GM18502 (cell line): Measurements from ENCODE around the gene ADRM1.

Experiments
- ATAC-seq: cut with Tn5 transposase; IDR thresholded peaks from one replicate; pipeline ENCODE4 v1.9.1; 2021; ENCODE audit warnings: mild to moderate bottlenecking; ENCODE audit not compliant: unreplicated experiment, poor library complexity

The ADRM1 gene

DNA sequence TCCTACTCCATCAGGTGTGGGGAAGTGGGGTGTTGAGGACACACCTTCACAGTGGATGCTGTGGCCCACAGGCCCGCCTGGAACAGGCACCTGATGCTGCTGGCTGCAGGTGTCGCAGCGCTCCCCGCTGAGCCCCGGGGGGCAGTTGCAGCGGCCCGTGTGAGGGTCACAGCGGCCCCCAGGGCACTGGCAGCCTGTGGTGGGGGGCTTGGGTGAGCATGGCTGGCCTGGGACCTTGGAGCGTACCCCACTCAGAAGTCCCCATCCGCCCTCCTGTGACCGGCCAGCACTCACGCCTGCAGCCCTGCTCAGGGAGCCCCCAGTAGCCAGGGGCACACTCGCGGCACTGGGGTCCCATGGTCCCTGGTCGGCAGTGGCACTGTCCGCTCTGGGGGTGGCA is 19.2 kb downstream of the ADRM1 start:
- ATAC-seq = no peak

DNA sequence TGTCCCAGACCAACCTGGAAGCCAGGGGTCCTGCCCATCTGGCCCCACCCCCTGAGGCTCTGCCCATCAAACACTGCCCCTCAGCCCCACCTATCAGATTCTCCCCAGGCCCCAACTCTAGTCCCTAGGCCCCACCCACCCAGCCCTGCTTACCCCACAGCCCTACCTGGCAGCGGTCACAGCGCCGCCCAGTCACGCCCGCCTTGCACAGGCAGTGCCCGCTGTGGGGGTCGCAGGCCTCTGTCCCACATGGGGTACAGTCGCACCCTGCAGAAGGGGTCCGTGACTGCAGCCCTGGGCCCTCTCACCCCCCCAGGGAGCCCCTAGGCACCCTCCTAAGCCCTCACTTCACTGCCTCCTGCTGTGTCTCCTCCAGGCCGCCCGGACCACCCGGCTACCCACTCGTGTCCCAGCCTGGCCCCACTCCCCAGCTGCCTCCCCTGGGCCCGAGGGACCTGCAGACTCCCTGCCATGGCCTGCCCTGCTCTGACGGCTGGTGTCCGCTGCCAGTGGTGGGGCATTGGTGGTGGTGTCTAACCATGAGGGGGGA is 19.8 kb downstream of the ADRM1 start:
- no peak for ATAC-seq

DNA sequence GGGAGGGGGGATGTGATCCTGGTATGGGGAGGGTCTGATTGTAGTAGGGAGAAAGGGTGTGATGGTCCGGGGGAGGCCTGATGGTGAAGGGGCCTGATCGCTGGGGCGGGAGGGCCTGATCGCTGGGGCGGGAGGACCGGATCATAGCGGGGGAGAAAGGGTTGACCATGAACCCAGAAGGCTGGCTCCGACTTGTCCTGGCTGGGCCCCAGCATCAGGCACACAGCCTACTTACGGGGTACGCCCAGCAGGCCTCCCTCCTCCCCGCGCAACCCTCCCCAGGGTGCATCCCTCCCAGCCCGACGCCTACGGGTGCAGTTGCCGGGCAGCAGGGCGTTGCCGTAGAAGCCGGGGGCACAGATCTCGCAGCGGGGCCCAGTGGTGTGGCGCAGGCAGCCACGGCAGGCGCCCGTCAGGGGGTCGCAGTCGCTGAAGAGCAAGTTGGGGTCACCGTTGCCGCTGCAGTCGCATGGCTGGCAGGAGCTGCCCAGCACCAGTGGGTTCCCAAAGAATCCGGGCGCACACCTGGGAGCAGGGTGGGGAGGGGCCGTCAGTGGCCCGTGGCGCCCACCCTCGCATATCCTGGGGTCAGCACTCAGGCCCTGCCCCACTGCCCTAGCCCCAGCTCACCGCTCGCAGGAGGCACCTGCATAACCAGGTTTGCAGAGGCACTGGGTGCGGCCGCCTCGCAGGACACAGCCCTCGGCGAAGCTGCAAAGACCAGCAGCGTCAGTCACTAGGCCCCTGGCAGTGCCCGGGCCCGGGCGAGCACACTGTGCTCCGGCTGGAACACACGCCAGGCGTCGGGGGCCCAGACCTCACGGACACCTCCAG is 20.6 kb downstream of the ADRM1 start:
- no peak for ATAC-seq

DNA sequence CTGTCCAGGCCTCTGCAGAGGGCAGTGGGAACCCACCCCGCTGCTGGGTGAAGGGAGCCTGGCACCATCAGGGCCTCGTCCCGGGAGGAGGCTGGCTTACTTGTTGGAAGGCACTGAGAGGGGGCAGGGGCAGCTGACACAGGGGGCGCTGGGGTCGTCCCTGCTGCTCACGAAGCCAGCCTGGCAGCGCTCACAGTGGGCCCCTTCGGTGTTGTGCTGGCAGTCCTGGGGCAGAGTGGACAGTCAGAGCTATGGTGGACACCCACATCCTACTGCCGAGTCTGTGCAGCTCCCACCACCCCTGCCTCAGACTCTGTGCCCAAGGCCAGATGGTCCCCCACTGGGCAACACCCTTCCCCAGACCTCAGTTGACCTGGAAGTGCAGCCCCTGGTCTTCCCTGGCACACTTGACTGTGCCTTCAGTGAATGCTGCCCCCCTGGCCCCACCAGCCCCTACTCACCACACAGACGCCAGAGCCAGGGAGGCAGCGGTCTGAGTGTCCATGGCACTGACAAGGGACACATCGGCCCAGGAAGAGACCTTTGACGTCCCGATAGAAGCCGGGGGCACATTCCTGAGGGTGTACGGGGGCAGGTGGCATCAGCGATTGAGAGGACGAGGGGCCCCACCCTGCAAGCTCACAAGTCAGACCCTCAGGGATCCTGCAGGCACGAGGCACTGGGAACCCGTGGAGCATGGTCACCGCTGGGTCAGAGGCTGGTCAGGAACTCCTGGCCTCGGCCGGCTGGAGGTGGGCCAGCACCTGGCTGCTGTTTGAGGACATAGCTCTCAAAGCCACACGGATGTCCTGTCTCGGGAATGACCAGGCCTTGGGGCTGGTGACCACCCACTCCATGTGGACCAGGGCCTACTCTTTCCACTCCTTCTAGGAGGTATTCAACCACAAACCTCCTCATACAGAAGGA is 21.4 kb downstream of the ADRM1 start:
- ATAC-seq = no peak

DNA sequence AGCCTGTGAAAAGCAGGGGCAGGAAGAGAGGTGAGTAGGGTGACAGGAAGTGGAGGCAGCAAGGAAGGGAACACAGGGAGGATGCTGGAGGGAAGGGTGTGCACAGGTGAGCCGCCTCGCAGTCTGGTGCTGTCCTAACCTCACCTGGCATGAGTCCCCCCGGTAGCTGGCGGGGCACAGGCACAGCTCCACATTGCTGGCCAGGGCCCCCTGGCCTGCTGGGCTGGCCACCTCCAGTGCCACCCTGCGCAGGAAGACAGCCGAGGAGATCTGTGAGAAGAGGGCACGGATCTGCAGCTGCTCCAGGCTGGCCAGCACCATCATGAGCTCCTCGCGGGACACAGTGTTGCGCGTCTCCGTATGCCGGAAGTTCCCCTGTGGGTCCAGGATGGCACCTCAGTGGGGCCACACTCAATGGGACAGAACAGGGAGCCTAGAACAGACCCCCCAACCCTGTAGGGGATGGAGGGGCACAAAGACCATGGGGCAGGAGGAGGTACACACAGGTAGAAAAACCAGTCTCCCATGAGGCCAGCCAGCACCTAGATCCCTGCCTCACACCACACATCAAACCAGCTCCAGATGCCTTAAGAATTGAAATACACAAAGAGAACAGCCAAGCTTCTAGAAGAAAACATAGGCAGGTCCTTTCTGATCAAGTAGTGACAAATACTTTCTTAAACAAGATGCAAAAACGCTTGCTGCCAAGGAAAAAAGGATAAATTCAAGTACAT is 22.5 kb downstream of the ADRM1 start:
- no peak for ATAC-seq

DNA sequence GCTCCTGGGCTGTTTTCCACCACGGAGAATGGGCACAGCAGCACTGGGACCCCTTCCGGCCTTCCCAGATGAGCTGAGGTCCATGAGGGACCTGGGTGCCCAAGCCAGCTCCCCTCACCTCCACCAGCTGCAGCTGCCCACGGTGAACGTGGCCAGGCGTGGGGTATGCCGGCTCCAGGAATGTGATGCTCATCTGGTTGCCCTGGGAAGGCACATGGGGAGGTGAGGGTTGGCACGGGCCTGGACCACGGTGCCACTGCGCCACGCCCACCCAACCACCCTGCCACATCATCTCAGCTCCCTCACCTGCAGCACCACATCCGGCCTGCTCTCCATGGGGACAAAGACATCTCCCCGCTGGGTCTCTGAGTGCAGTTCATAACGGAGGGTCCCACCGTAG is 23.8 kb downstream of the ADRM1 start:
- no peak for ATAC-seq

DNA sequence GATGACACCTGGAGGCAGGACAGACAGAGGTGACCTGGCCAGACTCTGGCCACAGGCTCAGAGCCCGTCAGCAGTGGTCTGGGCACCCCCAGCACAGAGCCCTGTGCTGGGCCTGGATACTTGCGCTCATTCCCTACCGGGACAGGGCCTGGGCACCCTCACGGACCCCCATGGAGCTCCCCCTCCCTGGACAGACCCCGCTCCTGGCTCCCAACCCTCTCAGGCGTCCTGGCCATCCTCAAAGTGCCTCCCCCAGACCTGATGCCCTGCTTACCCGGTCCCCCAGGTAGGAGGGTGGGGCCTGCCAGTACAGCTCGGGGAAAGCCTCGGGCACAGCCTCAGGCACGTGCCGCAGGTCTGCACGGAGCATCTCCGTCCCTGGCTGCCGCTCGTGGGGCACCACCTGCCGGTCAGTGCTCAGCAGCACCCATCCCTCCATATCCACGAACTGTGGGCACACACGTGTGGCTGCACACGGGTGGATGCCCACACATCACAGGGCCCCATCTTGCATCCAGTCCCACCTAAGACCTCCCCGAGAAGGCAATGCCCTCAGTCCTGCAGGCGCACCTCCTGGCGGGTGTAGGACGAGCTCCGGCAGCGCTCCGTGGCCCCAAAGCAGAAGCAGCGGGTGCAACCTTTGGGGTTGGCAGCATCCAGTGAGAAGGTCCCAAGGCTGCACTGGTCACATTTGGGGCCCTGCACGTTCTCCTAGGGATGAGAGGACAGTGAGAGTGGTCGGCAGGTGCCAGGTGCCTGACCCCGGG is 24.3 kb downstream of the ADRM1 start:
- no peak for ATAC-seq

DNA sequence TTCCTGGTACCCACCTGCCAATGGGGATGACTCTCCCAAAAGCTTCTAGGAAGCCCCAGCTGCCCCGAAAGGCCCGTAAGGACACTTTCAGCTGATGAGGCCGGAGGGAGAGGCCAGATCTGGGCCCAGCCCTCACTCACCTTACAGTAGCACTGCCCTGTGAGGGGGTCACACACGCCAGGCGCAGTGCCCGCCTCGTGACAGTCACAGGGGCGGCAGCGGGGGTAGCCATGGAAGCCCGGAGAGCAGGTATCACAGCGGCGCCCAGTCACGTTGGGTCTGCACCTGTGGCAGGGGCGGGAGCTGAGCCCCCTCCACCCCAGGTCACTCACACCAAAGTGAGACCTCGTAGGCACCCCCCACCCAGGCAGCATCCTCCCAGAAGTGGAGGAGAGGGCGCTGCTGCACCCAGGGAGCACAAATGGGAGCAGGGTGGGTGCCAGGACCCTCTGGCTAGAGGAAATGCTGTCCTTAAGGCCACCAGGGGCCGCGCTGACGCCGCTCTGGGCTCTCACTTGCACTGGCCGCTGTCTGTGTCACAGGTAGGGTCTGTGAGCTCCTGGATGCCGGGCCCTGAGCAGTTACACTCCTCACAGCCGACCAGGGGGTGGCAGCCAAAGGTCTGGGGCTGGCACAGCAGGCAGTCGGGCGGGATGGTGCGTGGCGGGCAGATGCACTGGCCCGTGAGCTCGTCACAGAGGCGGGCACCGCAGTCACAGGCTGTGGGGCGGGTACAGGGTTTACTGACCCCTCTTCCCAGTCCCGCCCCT is 25.1 kb downstream of the ADRM1 start:
- no peak for ATAC-seq

DNA sequence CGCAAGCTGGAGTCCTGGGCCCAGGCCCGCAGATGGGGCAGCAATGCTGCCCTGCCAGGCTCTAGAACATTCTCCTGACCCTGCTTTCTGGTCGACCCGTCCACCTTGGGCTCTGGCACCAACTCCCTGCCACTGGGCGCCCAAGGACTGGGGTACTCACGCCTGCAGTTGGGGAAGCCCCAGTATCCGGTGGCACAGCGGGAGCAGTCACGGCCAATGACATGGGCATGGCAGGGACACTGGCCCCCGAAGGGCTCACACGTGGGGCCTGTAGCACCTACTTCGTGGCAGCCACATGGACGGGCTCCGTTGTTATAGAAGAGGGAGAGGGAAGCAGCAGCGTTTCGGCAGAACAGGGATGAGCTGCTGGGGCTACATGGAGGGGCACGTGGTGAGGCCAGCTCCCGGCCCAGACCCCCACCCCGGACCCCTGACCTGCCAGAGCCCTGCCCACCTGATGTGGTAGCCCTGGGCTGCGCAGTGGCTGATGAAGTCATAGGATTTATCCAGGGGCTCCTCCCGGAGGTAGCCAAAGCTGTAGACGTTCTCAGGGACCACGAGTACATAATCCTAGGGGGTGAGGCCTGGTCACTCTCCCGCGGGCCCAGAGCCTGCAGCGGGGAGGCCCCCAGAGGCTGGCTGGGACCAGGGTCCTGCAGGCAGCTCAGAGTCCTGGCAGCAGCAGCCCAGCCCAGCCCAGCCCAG is 26.0 kb downstream of the ADRM1 start:
- no peak for ATAC-seq

DNA sequence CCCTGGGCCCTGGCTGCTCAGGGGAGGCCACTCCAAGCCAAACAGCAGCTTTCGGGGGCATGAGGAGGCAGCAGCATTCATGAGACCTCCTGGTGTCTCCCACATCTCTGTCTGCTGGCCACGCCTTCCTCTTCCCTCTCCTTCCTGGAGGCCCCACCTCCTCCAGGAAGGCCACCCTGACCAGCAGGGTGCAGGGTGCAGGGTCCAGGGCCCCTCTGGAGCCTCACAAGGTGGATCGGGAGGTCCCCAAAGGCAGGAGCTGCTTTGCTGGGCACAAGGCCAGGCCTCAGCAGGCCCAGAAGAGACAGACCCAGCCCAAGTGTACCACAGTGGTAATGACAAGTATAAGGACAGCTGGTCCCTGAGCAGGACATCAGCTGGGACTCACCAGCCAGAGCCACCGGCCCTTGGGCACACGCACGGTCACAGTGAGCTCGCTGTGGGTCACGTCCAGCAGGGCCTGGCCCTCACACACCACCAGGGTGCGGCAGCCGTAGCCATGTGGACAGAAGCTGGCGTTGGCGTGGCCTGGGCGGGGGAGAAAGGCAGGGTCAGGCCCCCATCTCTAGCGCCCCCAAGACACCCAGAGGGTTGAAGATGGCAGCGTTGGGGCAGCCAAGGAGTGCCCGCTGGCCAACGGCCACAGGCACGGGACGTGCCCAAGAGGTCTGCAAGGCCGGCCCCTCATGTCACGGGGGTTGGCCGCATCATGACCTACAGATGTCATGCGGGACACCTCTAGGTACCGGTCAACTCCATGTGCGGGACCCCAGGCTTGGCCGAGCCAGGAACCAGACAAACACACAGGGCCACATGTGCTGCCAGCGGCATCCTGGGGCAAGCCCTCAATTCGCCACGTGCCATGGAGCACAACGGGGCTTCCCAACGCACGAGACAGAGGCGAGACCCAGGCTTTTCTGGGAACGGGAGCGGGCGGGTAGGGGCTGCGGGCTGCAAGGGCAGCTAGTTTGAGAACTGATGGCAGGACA is 26.9 kb downstream of the ADRM1 start:
- ATAC-seq = no peak

DNA sequence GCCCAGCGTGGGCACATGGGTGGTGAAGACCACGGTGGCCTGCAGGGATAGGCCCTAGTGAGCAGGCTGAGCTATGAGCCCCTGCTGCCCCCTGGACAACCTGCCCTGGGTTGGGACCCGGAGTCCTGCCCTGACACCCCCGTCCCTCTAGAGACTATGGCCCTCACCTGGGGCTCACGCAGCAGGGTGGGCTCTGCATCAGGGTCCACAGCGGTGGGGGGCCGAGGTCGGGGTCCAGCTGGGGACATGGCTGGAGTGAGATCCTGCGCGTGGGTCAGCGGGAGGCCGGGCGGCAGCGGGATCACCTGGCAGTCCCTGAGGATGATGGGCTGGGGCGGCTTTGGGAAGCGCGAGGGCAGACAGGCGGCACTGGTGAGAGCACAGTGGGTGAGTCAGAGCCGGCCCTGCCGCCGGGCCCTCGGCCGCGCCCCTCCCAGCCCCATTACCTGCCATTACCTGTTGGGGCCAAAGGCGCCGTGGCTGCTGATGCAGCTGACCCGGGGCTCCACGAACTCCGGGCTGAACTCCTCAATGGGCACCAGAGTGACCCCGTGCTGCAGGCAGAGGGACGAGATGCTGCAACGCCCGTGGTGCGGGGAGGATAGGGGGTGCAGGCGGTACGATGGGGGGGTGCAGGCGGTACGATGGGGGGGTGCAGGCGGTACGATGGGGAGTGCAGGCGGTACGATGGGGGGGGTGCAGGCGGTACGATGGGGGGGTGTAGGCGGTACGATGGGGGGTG is 27.9 kb downstream of the ADRM1 start:
- no peak for ATAC-seq

DNA sequence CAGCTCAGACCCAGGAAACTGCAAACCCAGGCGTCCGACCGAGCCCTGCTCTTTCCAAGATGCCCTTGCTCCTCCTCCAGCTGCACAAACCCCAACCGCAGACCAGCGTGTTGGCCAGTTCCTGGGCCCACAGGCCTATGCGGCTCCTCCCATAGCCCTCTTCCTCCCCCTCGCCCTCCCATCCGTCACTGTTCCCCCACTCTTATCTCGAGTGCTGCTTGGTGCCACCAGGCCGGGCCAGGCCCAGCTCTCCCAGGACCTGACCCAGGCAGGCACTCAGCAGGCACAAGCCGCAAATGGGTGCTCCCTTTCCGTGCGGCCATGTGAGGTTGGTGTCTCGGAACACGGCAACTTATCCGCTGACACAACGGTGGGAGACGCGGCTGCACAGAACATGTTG is 28.6 kb downstream of the ADRM1 start:
- no peak for ATAC-seq

DNA sequence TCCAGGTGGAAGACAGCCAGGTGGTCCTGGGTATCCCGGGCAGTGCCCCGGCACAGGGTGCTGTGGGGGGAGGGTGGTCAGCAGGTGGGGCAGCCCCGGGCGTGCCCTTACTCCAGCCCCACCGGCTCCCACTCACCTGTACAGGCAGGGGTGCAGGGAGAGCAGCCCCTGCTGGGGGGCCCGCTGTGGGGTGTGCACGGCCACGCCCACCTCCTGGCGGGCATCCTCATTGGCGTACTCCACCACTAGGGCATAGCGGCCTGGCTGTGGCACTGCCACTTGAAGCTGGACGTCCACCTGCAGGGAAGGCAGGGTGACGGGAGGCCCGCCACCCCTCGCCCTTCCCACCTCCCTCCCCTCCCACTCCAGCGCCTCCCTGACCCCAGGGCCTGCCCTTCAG is 29.6 kb downstream of the ADRM1 start:
- ATAC-seq = no peak

DNA sequence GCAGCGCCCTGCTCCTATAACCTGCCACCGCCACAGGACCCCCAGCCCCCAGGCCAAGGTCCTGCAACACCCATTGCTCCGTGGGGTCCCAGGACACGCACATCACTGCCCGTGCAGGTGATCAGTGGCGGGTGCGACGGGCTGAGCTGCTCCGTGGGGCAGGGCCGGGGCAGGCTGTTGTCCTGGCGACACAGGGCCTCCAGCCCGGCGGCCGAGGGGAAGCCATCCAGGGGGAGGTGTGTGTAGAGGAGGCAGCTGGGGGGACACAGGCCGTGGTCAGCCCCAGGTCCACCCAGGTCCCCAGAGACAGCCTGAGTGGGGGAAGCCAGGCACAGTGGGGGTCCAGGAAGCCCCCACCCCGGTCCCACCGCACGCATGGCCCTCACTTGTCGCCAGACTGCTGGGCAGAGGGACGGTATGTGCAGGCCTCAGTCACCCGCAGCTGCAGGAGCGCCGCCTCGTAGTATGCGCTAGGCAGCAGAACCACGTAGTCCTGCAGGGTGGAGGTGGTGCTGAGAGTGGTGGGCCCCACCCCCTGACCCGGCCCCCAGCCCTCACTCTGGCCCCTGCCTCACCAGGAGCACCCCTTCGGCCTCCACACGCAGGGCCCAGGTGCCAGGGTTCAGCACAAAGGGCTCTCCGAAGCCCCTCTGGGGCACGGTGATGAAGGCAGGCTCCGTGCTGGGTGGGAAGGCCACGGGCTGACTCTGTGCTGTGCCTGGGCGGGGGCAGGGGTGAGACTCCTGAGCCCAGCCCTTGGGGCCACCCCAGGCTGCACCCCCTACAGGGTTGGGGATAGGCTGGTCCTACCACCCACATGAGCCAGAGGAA is 30.4 kb downstream of the ADRM1 start:
- ATAC-seq = no peak

DNA sequence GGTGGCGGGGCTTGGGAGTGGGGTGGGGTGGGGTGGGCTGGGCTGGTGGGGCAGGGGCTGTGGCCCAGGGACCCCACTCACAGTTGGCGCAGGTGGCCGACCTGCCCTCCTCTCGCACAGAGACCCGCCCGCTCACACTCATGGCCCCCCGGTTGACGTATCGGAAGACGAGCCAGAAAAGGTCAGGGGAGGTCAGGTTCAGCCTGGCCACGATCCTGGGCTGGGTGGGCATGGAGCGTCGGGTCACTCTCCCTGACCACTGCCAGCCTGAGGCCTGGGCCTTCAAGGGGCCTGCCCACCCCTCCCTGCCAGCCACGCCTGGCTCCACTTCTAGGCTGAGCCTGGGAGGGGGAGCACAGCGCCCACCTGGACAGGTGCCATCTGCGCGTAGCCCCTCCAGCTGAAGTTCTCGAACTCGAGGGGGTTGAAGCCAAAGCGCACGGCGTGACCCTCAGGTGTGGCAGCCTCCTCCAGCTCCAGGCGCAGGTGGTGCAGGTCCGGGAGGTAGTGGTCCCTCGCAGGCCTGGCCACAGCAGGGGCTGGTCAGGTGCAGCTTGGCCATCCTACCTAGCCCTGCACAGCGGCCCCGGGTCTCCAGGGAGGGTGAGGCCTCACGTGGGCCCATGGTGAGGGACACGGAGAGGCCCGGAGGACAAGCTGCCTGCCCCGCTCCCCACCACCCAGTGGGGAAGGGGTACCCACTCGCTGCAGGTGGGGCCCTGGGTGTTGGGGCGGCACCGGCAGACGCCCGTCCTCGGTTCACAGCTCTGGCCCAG is 31.2 kb downstream of the ADRM1 start:
- no peak for ATAC-seq
